ENCODE data around the gene ATG101.

ATG101 gene

GRCh38 chr12:52120951-52121823 is 51.4 kb downstream of the ATG101 start:
- H3K4me1 ChIP-seq (ENCODE audit: insufficient read depth, low read length, poor library complexity, severe bottlenecking), result no peaks in the 10 kb centered on the region
- H3K4me2 ChIP-seq (ENCODE audit: low read depth, low read length, poor library complexity, severe bottlenecking), result no peak overlapping the region
- H2AFZ ChIP-seq (ENCODE audit: low read length), result peak overlapping the region; percentile 58; the same call in 1 of the 2 replicates
- H4K20me1 ChIP-seq (ENCODE audit: insufficient read depth, low read length, poor library complexity, severe bottlenecking), result no peaks in the 10 kb centered on the region
- H3K79me2 ChIP-seq (ENCODE audit: insufficient read depth, low read length), result no peaks in the 10 kb centered on the region
- H3K9ac ChIP-seq (ENCODE audit: low read depth, low read length, poor library complexity, severe bottlenecking), result no peak overlapping the region
- no peaks in the 10 kb centered on the region for H3K9me3 ChIP-seq (ENCODE audit: insufficient read depth, low read depth, low read length)
- no peaks in the 10 kb centered on the region for H3K27me3 ChIP-seq (ENCODE audit: insufficient read depth, low read length, poor library complexity, severe bottlenecking)
- TF ChIP-seq CTCF (conservative IDR thresholded peaks at IDR 0.05; ENCODE audit: low read length) (no peak), EZH2phosphoT487 (IDR thresholded peaks at IDR 0.05; ENCODE audit: borderline replicate concordance) (no peak)
- no peaks in the 10 kb centered on the region for H3K36me3 ChIP-seq (ENCODE audit: insufficient read depth, low read length)
- no peaks in the 10 kb centered on the region for H3F3A ChIP-seq (ENCODE audit: low read depth)
- H3K4me3 ChIP-seq (ENCODE audit: low read length, poor library complexity, severe bottlenecking), result no peak overlapping the region
- H3K9me2 ChIP-seq (replicated peaks; ENCODE audit: low read depth, low read length), result no peaks in the 10 kb centered on the region

- H3K9me3 ChIP-seq (ENCODE audit: insufficient read depth, low read depth, low read length), result no peaks in the 10 kb centered on the region
- no peaks in the 10 kb centered on the region for H3K4me1 ChIP-seq (ENCODE audit: insufficient read depth, low read length, poor library complexity, severe bottlenecking)
- H3F3A ChIP-seq (ENCODE audit: low read depth), result no peaks in the 10 kb centered on the region
- no peak overlapping the region for H3K9ac ChIP-seq (ENCODE audit: low read depth, low read length, poor library complexity, severe bottlenecking)
- no peaks in the 10 kb centered on the region for H4K20me1 ChIP-seq (ENCODE audit: insufficient read depth, low read length, poor library complexity, severe bottlenecking)
- peak; percentile 80 for TF ChIP-seq CTCF (conservative IDR thresholded peaks at IDR 0.05; ENCODE audit: low read length)
- TF ChIP-seq EZH2phosphoT487 (IDR thresholded peaks at IDR 0.05; ENCODE audit: borderline replicate concordance), result no peak
- no peaks in the 10 kb centered on the region for H3K36me3 ChIP-seq (ENCODE audit: insufficient read depth, low read length)
- H3K9me2 ChIP-seq (replicated peaks; ENCODE audit: low read depth, low read length), result no peaks in the 10 kb centered on the region
- no peaks in the 10 kb centered on the region for H3K27me3 ChIP-seq (ENCODE audit: insufficient read depth, low read length, poor library complexity, severe bottlenecking)
- H3K4me3 ChIP-seq (ENCODE audit: low read length, poor library complexity, severe bottlenecking), result no peak overlapping the region
- peak overlapping the region; percentile 58; the same call in 1 of the 2 replicates for H2AFZ ChIP-seq (ENCODE audit: low read length)
- no peak overlapping the region for H3K4me2 ChIP-seq (ENCODE audit: low read depth, low read length, poor library complexity, severe bottlenecking)
- H3K79me2 ChIP-seq (ENCODE audit: insufficient read depth, low read length), result no peaks in the 10 kb centered on the region
These were observed 52.2 kb downstream of the ATG101 start for GRCh38 chr12:52121824-52122539.

GRCh38 chr12:52122540-52122871 is 52.7 kb downstream of the ATG101 start:
- H3K4me2 ChIP-seq (ENCODE audit: low read depth, low read length, poor library complexity, severe bottlenecking), result no peak overlapping the region
- no peaks in the 10 kb centered on the region for H4K20me1 ChIP-seq (ENCODE audit: insufficient read depth, low read length, poor library complexity, severe bottlenecking)
- no peaks in the 10 kb centered on the region for H3K36me3 ChIP-seq (ENCODE audit: insufficient read depth, low read length)
- no peak overlapping the region for H3K4me3 ChIP-seq (ENCODE audit: low read length, poor library complexity, severe bottlenecking)
- H3K9me3 ChIP-seq (ENCODE audit: insufficient read depth, low read depth, low read length), result no peaks in the 10 kb centered on the region
- no peaks in the 10 kb centered on the region for H3K27me3 ChIP-seq (ENCODE audit: insufficient read depth, low read length, poor library complexity, severe bottlenecking)
- no peaks in the 10 kb centered on the region for H3K79me2 ChIP-seq (ENCODE audit: insufficient read depth, low read length)
- no peaks in the 10 kb centered on the region for H3K4me1 ChIP-seq (ENCODE audit: insufficient read depth, low read length, poor library complexity, severe bottlenecking)
- H2AFZ ChIP-seq (ENCODE audit: low read length), result no peak overlapping the region
- TF ChIP-seq EZH2phosphoT487 (IDR thresholded peaks at IDR 0.05; ENCODE audit: borderline replicate concordance), result no peak
- no peak for TF ChIP-seq CTCF (conservative IDR thresholded peaks at IDR 0.05; ENCODE audit: low read length)
- H3K9ac ChIP-seq (ENCODE audit: low read depth, low read length, poor library complexity, severe bottlenecking), result no peak overlapping the region
- H3K9me2 ChIP-seq (replicated peaks; ENCODE audit: low read depth, low read length), result no peaks in the 10 kb centered on the region
- H3F3A ChIP-seq (ENCODE audit: low read depth), result no peaks in the 10 kb centered on the region

All from Loucy (cell line).